GM10266 (cell line): ENCODE measurements around the gene RING1.

ENCODE experiments used
- DNase-seq: peaks from one replicate; pipeline ENCODE4 v3.0.0; 2012; ENCODE audit errors: extremely low spot score
- CTCF ChIP-seq: IDR thresholded peaks from 2 replicates; pipeline ENCODE4 v1.5.1; 2012; ENCODE audit warnings: mild to moderate bottlenecking, low read depth; ENCODE audit not compliant: control insufficient read depth, insufficient read depth; ENCODE audit errors: missing control alignments

The RING1 gene

GRCh38 chr6:33206027-33206863, 2.1 kb upstream of the RING1 start:
- DNase-seq: no peak
- no peak for TF ChIP-seq CTCF

- TF ChIP-seq CTCF: no peak
- no peak for DNase-seq
These were observed 1.3 kb upstream of the RING1 start for GRCh38 chr6:33206864-33207551.

GRCh38 chr6:33207552-33208090, 679 bp upstream of the RING1 start:
- no peak for TF ChIP-seq CTCF
- DNase-seq: no peak

GRCh38 chr6:33209856-33210255, 1.6 kb downstream of the RING1 start:
- no peak for TF ChIP-seq CTCF
- no peak for DNase-seq

- DNase-seq: no peak
- TF ChIP-seq CTCF: no peak
These were observed 2.8 kb downstream of the RING1 start for GRCh38 chr6:33211136-33211535.

GRCh38 chr6:33211666-33212422, 3.5 kb downstream of the RING1 start:
- TF ChIP-seq CTCF: no peak
- DNase-seq: no peak
